GM21529 (cell line): ENCODE data around the gene UBR3.
A peak's percentile ranks its signal among the peaks of the same experiment; 100 is the strongest.
"Not testable (repeated sequence)": the region's sequence is repeated elsewhere in the genome, so short reads cannot be mapped to it uniquely, and the experiment has no call there.

ENCODE experiments used
- ATAC-seq: cut with Tn5 transposase; IDR thresholded peaks from one replicate; pipeline ENCODE4 v1.9.1; 2021; ENCODE audit not compliant: unreplicated experiment

UBR3 gene

DNA sequence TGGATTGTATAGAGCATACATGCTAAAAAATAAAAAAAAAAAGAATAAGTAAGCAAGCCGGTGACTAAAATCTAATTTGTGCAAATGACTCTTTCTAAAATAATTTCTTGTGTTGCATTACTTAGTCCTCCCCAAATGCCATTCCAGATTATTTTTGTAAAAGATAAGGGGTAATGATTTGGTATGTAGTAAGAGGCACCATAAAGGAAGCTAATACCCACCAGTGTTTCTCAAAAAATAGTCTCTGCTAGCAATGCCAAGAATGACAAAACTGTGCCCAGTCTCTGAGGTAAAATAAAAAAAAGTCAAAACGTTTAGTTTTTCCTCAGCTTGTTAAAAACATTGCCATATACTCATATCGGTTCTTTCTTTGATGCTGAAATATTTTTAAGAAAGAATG lies 5.2 kb upstream of the UBR3 start:
- no peak for ATAC-seq

DNA sequence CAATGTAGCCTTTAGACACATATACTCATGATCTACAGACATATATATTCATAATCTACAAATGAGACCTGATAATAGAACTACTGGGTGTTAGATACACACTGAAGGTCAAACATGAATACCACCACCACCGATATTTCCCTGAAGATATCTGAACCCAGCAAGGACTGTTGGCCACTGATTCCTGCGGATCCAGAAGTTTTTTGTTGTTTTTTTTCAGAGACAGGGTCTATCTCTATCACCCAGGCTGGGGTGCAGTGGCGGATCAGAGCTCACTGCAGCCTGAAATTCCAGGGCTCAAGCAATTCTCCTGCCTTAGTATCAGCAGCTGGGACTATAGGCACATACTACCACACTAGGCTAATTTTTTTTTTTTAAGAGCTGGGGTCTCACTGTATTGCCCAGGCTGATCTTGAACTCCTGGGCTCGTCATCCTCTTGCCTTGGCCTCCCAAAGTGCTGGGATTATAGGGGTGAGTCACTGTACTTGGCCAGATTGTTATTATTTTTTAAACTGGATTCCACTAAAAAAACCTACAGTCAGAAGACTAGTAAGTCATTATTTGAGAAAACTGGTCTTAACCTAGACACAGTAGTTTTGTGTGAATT lies 4.4 kb upstream of the UBR3 start:
- no peak for ATAC-seq

DNA sequence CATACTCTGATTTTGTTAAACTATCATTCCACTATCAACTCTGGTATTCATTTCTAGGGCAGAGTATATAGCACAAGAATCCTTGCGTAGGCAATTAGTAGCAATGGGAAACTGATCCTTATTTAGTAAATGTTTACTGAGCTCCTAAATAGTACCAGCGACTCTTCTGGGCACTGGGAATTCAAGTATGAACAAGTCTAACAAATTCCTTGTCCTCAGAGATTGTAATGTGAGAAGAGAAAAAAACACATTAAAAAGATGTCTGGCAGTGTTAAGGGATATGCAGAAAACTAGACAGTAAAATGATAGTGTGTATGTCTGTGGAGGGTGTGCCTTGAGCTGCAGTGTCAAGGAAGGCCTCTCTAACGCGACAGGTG lies 3.3 kb upstream of the UBR3 start:
- peak; percentile 0 for ATAC-seq

DNA sequence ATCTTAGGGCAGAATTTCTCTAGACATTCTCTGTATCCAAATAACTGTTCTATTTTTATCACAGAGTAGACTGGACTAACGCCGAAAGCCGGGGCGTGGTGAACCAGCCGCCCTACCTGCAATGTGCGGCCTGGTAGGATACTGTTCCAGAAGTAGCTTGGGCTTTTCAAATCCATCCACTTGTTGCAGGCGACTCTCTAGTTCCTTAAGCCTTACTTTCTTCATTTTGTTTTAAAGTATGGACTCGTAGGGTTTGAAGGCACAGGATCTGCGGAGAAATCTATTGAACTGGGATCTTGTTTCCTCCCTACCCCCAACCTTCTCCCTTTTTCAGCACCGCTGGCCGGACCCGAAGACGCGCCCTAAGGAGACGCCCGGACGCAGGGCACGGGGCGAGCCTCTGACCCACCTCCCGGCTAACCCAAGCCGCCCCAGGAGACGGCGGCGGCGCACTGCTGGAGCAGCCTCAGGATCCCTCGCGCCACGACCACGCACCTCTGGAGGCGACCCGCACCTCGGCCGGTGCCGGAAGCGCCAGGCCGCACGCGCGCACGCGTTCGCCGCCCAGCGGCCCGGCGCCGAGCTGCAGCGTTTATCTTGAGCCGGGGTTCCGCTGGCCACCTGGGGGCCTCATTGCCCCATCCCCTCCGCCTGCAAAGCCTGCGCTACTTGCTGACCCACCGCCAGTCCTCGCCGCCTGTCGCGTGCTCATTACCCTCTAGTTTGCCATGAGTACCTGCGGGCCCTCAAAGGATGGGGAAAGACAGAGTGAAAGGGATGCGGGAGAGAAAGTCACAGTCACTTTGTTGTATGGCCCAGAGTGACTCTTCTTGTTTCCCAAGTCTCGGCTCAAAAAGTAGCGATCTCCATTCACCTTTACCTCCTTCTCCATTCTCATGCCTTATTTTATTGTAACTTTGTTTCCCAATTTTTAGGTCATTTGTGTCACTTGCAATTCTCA lies 2.6 kb upstream of the UBR3 start, which contains the start of gene METTL5:
Gene METTL5 (minus strand): TSS at position 533 of the 961 bp plus-strand sequence. CDS start 308 bp downstream, at position 225.
- ATAC-seq: peak; percentile 58

DNA sequence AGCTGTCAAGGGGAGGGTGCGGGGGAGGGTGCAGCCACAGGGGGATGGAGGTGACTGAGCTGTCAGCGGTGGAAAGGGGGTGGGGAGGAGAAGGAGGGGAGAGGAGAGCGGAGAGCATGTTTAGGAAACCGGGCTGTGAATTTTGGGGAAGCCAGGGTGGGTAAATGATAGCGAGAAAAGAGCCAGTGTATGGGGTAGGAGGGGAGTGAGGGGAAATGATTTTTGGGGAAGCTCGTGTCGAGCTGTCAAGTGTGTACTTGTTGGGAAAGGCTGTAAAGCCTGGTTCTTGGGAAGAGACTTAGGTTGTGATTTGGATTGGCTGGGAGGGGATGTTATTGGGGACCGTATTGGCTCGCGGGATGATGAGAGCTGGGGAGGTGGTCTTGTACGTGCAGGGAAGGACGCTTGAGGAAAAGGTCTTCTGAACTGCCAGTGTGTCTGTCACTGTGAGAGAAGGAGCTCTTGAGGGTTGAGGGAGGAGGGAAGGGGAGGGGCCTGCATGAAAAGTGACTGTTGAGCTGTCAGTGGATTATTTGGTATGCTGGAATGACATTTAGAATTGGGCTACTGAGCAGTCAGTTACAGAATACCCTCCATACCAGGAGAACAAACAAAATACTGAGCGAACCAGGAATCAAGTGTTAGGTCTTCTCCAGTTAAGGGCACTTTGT lies 1.0 kb downstream of the UBR3 start:
- ATAC-seq: no peak

DNA sequence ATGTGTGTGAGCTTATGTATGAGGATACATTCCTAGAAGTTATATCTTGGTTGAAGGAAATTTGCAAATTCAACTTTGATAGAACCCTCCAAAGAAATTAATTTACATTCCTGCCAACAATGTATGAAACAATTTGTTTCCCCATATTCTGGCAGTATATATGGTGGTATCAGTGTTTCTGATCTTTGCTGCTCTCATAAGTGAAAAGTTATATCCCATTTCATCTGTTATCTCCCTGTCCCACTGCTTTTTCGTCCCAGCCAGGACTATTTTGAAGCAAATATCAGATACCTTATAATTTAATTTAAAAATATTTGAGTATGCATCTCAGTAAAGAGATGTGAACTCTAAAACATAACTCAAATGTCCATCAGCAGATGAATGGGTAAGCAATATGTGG lies 7.1 kb downstream of the UBR3 start:
- ATAC-seq: no peak

DNA sequence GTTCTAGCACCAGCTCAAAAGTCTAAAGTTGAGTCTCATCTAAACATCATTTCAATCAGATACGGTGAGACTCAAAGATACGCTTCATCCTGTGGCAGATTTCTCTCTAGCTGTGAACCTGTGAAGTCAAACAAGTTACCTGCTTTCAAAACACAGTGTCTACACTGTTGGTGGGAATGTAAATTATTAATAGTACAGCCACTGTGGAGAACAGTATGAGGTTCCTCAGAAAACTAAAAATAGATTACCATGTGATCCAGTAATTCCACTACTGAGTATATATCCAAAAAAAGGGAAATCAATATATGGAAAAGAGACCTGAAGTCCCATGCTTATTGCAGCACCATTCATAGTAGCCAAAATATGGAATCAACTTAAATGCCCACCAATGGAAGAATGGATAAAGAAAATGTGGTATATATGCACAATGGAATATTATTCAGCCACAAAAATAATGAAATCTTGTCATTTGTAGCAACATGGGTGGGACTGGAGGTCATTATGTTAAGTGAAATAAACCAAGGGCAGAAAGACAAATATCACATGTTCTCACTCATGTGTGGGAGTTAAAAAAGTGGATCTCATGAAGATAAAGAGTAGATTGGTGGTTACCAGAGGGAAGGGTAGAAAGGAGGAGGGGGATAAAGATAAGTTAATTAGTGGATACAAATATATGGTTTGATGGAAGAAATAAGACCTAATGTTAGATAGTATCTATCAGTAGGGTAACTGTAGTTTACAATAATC lies 11.7 kb downstream of the UBR3 start:
- no peak for ATAC-seq

DNA sequence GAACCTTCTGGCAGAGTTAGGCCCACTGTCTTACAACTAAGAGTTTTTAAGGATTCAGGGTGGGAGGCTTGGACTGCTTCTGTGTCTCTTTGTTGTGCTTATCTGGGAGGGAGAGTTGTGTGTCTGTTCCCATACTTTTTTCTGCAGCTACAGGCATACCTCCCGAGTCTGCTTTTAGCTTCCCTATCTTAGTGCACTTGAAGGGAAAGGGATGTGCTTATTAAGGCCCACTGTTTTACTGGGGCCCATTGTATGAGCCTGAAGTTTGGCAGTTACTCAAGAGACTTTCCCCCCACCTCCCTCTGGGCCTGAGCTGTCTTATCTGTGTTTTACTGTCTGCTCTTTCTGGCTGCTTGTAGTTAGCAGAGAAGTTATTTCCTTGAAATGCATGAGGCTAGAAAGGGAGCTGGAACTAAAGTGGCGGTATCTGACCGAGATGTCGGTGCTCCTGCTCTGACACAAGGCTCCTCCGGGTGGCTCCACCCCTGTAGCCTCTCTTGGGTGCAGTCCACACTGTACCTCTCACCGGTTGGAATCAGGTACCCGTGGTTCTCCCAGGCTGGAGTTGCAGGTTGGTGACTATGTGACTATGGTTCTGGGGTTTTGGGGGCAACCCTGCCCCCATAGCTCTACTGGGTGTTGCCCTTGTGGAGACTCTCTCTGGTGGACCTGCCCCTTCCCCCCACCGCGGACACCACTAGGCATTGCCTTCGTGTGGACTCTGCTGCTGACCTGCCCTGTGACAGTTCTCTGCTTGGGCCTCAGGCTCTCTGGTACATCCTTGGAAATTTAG lies 12.9 kb downstream of the UBR3 start:
- no peak for ATAC-seq

DNA sequence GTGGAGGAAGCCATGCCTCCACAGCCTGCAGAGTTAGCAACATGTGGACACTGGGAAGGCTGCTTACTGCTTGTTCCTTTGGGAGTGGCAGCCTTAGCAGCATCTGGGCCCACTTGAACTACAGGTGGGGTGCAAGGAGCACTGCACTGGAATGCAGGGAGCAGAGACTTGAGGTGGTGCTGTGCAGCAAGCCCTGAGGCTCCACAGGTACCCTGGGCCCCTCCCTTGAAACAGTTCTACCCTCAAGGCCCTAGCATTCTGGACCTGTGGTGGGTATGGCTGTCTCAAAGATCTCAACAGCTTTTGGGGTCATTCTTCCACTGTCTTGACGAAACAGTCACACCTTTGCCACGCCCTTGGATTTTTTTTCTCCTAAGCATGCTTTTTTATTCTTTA lies 13.5 kb downstream of the UBR3 start:
- ATAC-seq: no peak

DNA sequence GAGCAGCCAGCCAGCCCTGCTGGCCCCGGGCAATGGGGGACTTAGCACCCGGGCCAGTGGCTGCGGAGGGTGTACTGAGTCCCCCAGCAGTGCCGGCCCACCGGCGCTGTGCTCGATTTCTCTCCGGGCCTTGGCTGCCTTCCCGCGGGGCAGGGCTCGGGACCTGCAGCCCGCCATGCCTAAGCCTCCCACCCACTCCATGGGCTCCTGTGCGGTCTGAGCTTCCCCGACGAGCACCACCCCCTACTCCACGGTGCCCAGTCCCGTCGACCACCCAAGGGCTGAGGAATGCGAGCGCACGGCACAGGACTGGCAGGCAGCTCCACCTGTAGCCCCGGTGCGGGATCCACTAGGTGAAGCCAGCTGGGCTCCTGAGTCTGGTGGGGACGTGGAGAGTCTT lies 14.4 kb downstream of the UBR3 start:
- not testable (repeated sequence) for ATAC-seq

DNA sequence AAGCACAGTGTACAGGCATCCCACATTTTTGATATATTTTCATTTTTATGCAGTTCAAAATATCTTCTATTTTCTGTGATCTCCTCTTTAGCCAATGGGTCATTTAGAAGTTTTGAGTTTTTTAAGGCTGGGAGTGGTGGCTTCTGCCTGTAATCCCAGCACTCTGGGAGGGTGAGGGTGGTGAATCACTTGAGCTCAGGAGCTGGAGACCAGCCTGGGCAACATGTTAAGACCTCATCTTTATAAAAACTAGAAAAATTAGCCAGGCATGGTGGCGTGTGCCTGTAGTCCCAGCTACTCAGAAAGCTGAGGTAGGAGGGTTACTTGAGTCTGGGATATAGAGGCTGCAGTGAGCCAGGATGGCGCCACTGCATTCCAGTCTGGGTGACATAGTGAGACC lies 17.8 kb downstream of the UBR3 start:
- ATAC-seq: no peak

DNA sequence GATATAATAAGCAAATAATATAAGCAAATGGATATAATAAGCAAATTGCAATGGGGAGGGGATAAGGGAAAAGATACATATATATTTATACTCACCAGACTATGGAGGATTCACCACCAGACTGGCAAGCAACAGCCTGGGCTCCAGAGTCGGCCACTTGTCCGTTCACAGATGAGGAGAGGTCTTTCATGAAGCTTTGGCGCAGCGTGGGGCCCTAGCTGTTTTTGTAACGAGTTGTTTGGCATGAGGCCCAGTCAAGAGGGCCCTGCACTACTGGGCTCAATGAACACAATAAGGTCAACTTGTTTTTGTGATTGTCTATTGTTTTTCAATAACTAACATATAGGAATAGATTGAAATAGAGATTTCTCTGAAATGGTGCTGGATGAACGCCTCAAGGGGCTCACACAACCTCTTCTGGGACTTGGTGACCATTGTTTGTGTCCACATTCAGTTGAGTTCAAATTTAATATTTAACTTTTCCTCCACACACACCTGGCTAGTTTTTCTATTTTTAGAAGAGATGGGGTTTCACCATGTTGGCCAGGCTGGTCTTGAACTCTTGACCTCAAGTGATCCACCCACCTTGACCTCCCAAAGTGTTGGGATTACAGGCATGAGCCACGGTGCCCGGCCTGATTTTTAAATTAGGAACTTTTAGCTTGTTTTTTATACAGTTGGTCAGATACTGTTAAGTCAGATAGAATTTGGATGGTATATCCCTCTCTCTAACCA lies 21.9 kb downstream of the UBR3 start:
- ATAC-seq: not testable (repeated sequence)

DNA sequence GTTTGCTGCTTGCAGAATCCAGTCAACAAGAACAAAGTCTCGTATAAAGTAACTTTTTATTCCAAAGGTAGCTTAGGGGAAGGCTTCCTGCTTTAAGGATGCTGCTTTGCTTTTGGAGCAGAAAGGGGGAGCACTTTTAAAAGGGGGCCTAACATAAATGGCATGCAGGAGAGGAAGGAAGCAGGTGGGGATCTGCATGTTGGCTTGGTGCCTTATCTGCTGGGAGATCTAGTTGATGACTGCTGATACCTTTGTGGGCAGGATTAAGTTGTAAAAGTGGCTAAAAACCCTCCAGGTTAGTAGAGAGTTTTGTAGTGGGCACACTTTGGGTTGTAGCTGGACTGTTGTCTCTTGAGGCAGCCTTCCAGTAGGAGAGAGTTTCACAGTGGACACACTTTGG lies 22.5 kb downstream of the UBR3 start:
- ATAC-seq: no peak

DNA sequence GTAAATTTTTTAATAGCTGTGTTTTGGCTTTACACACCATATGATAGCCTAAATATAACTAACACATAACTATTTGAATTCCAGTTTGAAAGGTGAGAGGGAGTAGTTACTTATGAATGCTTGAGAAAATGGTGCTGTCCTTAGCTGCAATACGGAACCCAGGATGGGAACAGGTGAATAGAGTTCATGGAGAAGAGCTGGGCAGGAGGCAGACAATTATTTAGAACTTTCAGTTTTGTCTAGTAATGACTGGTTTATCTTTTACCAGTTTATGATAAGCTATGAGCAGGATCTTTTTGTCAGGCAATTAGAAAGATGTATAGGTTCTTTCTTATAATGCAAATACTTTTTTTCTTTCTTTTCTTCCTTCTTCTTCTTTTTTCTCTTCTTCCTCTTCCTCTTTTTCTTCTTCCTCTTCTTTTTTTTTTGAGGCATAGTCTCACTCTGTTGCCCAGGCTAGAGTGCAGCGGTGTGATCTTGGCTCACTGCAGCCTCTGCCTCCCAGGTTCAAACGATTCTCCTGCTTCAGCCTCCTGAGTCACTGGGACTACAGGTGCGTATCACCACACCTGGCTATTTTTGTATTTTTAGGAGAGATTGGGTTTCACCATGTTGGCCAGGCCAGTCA lies 25.9 kb downstream of the UBR3 start:
- no peak for ATAC-seq

DNA sequence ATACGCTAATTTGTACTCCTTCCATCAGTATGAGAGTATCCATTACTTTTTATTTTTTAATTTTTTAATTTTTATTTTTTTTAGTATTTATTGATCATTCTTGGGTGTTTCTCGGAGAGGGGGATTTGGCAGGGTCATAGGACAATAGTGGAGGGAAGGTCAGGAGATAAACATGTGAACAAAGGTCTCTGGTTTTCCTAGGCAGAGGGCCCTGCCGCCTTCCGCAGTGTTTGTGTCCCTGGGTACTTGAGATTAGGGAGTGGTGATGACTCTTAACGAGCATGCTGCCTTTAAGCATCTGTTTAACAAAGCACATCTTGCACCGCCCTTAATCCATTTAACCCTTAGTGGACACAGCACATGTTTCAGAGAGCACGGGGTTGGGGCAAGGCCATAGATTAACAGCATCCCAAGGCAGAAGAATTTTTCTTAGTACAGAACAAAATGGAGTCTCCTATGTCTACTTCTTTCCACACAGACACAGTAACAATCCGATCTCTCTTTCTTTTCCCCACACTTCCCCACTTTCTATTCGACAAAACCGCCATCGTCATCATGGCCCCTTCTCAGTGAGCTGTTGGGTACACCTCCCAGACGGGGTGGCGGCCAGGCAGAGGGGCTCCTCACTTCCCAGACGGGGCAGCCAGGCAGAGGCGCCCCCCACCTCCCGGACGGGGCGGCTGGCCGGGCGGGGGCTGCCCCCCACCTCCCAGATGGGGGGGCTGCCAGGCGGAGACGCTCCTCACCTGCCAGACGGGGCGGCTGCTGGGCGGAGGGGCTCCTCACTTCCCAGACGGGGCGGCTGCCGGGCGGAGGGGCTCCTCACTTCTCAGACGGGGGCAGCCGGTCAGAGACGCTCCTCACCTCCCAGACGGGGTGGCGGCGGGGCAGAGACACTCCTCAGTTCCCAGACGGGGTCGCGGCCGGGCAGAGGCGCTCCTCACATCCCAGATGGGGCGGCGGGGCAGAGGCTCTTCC lies 28.3 kb downstream of the UBR3 start:
- ATAC-seq: not testable (repeated sequence)

DNA sequence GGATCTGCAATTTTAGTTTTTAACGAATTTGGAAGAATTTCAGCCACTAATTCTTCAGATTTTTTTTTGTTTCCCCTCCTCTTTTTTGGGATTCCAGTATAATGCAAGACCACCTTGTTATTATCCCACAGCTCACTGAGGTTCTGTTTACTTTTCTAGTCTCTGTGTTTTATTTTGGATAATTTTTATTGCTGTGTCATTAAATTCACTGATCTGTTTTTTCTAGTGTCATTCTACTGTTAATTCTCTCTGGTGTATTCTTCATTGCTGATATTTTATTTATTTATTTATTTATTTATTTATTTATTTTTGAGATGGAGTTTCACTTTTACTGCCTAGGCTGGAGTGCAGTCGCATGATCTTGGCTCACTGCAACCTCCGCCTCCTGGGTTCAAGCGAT lies 32.2 kb downstream of the UBR3 start:
- no peak for ATAC-seq

DNA sequence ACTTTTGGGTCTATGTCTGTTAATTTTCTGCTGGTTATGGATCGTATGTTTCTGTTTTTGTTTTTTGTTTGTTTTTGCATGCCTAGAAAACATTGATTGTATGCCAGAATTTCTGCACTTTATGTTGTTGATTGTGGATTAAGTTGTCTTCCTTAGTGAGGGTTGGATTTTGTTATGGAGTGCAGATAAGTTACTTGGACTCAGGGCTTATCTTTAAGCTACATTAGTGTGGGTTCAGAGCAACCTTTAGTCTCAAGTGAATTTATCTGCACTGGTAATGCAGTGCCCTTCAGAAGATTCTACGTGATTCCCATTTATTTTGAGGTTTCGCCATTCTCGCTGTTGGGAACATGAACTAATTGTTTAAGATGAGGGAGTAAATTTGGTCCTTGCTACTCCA lies 32.9 kb downstream of the UBR3 start:
- ATAC-seq: no peak

DNA sequence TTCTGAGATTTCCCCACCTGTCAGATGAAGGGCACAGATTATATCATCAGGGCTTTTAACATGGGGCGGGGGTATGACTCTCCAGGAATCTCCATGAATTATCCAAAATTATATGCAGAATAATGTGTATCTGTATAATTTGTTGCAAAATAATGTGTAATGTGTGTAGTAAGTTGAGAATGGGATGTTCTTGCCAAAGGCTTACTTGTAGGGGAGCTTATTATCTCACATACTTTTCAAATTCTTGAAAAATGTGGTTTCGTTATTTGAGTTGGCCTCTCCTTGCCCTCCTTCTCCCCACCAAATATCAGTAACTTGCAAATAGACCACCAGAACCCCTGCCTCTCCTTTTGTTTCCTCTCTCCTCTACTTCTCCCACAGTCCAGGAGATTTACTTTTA lies 35.6 kb downstream of the UBR3 start:
- ATAC-seq: no peak
